Endodermal cell (in vitro differentiated cells): ENCODE data around the gene TTLL5. TPM values are rescaled to one million over a fixed set of nuclear protein-coding genes. Genes with fewer than 3 reads are reported as not detected.

Source experiments
- DNase-seq: peaks from one replicate; pipeline ENCODE4 v3.0.0-alpha.2; 2017
- H3K27ac ChIP-seq: 2 replicates; pipeline ENCODE4 v1.5.1; 2013; ENCODE audit warnings: mild to moderate bottlenecking, low read depth, low read length, moderate library complexity
- H3K27me3 ChIP-seq: 2 replicates; pipeline ENCODE4 v1.6.1; 2013; ENCODE audit warnings: mild to moderate bottlenecking, low read length, moderate library complexity; ENCODE audit not compliant: insufficient read depth, control insufficient read depth, poor library complexity, severe bottlenecking
- H3K36me3 ChIP-seq: 2 replicates; pipeline ENCODE4 v1.7.0; 2013; ENCODE audit warnings: mild to moderate bottlenecking, low read length, moderate library complexity; ENCODE audit not compliant: control insufficient read depth, insufficient read depth
- H3K4me1 ChIP-seq: one replicate; pipeline ENCODE4 v1.7.0; 2013; ENCODE audit warnings: low read length; ENCODE audit not compliant: control insufficient read depth, insufficient read depth
- H3K4me3 ChIP-seq: 2 replicates; pipeline ENCODE4 v1.5.1; 2013; ENCODE audit warnings: mild to moderate bottlenecking, low read length, moderate library complexity
- H3K9ac ChIP-seq: 2 replicates; pipeline ENCODE4 v1.6.1; 2013; ENCODE audit warnings: mild to moderate bottlenecking, low read length, moderate library complexity; ENCODE audit not compliant: poor library complexity, severe bottlenecking; ENCODE audit errors: extremely low read depth
- H3K9me3 ChIP-seq: 2 replicates; pipeline ENCODE4 v1.6.1; 2013; ENCODE audit warnings: mild to moderate bottlenecking, low read length, moderate library complexity; ENCODE audit not compliant: control insufficient read depth
- H3K27ac Mint-ChIP-seq: 2 replicates; pipeline ENCODE4 v1.8.0; 2020; ENCODE audit warnings: mixed read lengths
- H3K27me3 Mint-ChIP-seq: 2 replicates; pipeline ENCODE4 v1.8.0; 2021; ENCODE audit warnings: mild to moderate bottlenecking, mixed read lengths; ENCODE audit not compliant: insufficient read depth
- H3K36me3 Mint-ChIP-seq: 2 replicates; pipeline ENCODE4 v1.8.0; 2020; ENCODE audit warnings: low read depth, mixed read lengths
- H3K4me1 Mint-ChIP-seq: 2 replicates; pipeline ENCODE4 v1.8.0; 2020; ENCODE audit warnings: mixed read lengths
- H3K4me3 Mint-ChIP-seq: 2 replicates; pipeline ENCODE4 v1.8.0; 2020; ENCODE audit warnings: mild to moderate bottlenecking, moderate library complexity, mixed read lengths
- H3K9me3 Mint-ChIP-seq: 2 replicates; pipeline ENCODE4 v1.8.0; 2020; ENCODE audit warnings: mild to moderate bottlenecking, mixed read lengths
- CTCF ChIP-seq: fragments of 200-600 bp; sonication (generic); conservative IDR thresholded peaks from 2 replicates; pipeline ENCODE4 v1.5.0; 2021; ENCODE audit warnings: antibody characterized with exemption, mild to moderate bottlenecking
- WGBS, 2 experiments: methylation state at CpG; one replicate each; pipeline versions ENCODE4 v1.1.5 to v1.1.7; 2013; ENCODE audit warnings: missing lambda C conversion rate in 2 of 2, mixed read lengths in 1 of 2; ENCODE audit not compliant: insufficient coverage in 1 of 2, insufficient read length in 1 of 2; 5-methylcytosine and 5-hydroxymethylcytosine counted together
- total RNA-seq, 2 donors: library from RNA; stranded (reverse); fragmentation: NEBNext Ultra II Directional in 1 of 2; extraction: Animal tissue kit (Norgen Biotek cat#: 25700) in 1 of 2; gene quantifications; 2 replicates in 1 of 2; 3 replicates in 1 of 2; pipeline ENCODE4 v1.2.1, GENCODE V29; 2021

TTLL5 gene
- total RNA-seq, 2 donors from 2014 or later = 50.5 to 54.2 TPM

DNA sequence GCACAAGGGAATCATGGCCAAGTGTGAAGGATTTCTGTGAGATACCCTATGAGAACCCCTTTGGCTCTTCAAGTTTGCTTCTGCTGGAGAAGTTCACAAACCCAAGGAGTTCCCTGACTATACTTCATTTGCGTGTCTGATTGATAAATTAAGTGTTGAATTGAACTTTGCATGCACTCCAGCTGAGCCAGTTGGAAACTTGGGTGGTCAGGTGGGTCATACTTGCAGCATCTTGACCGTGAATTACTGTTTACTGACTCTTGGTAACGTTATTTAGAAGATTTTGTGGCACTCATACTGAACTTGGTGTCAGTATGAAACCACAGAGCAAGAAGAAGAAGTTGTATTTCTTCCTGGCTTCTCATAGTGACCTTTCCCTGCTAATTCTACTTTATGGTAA, 243.3 kb downstream of the TTLL5 start:
- no peak for TF ChIP-seq CTCF
- no peak overlapping the region for H3K9ac ChIP-seq
- no peak overlapping the region for H3K27ac Mint-ChIP-seq
- no peaks in the 10 kb centered on the region for H3K9me3 Mint-ChIP-seq
- H3K4me3 ChIP-seq = no peak overlapping the region
- H3K27me3 ChIP-seq = no peaks in the 10 kb centered on the region
- no peaks in the 10 kb centered on the region for H3K9me3 ChIP-seq
- peaks cover 11% of the 10 kb centered on the region for H3K4me1 ChIP-seq
- no peaks in the 10 kb centered on the region for H3K27me3 Mint-ChIP-seq
- 84 to 92% methylated on average over 3 of the region's 3 CpGs for WGBS, 2 experiments
- no peak overlapping the region for H3K4me3 Mint-ChIP-seq
- H3K27ac ChIP-seq = no peak overlapping the region
- peaks cover 12% of the 10 kb centered on the region for H3K36me3 ChIP-seq
- no peak for DNase-seq
- peaks cover 10% of the 10 kb centered on the region for H3K4me1 Mint-ChIP-seq
- peaks cover 8% of the 10 kb centered on the region for H3K36me3 Mint-ChIP-seq

GRCh38 chr14:75905147-75905904, 244.3 kb downstream of the TTLL5 start:
- Histone ChIP-seq H3K4me3 (no peak overlapping the region), H3K27me3 (no peaks in the 10 kb centered on the region), H3K27ac (no peak overlapping the region), H3K9me3 (no peaks in the 10 kb centered on the region), H3K36me3 (peaks cover 12% of the 10 kb centered on the region), H3K9ac (no peak overlapping the region), H3K4me1 (peaks cover 7% of the 10 kb centered on the region)
- Mint-ChIP-seq H3K4me1 (peaks cover 4% of the 10 kb centered on the region), H3K27me3 (no peaks in the 10 kb centered on the region), H3K36me3 (peaks cover 8% of the 10 kb centered on the region), H3K4me3 (no peak overlapping the region), H3K9me3 (no peaks in the 10 kb centered on the region), H3K27ac (no peak overlapping the region)
- 81 to 83% methylated on average over 3 to 7 of the region's 7 CpGs for WGBS, 2 experiments
- TF ChIP-seq CTCF = no peak
- no peak for DNase-seq

- H3K27ac Mint-ChIP-seq = no peak overlapping the region
- DNase-seq = no peak
- H3K9me3 Mint-ChIP-seq = no peaks in the 10 kb centered on the region
- 84 to 93% methylated on average over 3 to 5 of the region's 5 CpGs for WGBS, 2 experiments
- Histone ChIP-seq H3K36me3 (peaks cover 12% of the 10 kb centered on the region), H3K9me3 (no peaks in the 10 kb centered on the region), H3K9ac (no peak overlapping the region), H3K27ac (no peak overlapping the region), H3K4me3 (no peak overlapping the region), H3K4me1 (peaks cover 7% of the 10 kb centered on the region), H3K27me3 (no peaks in the 10 kb centered on the region)
- peaks cover 8% of the 10 kb centered on the region for H3K36me3 Mint-ChIP-seq
- H3K4me1 Mint-ChIP-seq = peaks cover 6% of the 10 kb centered on the region
- TF ChIP-seq CTCF = no peak
- H3K4me3 Mint-ChIP-seq = no peak overlapping the region
- H3K27me3 Mint-ChIP-seq = no peaks in the 10 kb centered on the region
Observed at GRCh38 chr14:75906228-75906627, 245.2 kb downstream of the TTLL5 start.
